ENCODE data around the gene LY9. TPM values are rescaled to one million over a fixed set of nuclear protein-coding genes. Genes with fewer than 3 reads are reported as not detected.

LY9 gene
- total RNA-seq, 1 donor from 2014 or later = 3.9 TPM

- intact Hi-C loops (cut with micrococcal nuclease) = loop anchor here (1.0 to 5.0 kb wide), 9 partner anchors 42 to 262 kb away; partner anchors contain the start of genes CD48 and KLHDC9
Measured at GRCh38 chr1:160834945-160835565, 39.1 kb downstream of the LY9 start.

GRCh38 chr1:160835751-160836150, 39.8 kb downstream of the LY9 start:
- intact Hi-C loops (cut with micrococcal nuclease) = loop anchor here (1.0 to 5.0 kb wide), 9 partner anchors 42 to 262 kb away; partner anchors contain the start of genes CD48 and KLHDC9

- intact Hi-C loops (cut with micrococcal nuclease) = loop anchor here (5.0 kb wide), 3 partner anchors 124 to 261 kb away; partner anchors contain the start of genes CD48 and KLHDC9
Measured at GRCh38 chr1:160836561-160836960, 40.6 kb downstream of the LY9 start.

GRCh38 chr1:160836981-160837557, 41.1 kb downstream of the LY9 start:
- intact Hi-C loops (cut with micrococcal nuclease) = loop anchor here (1.0 to 5.0 kb wide), 5 partner anchors 41 to 260 kb away; partner anchors contain the start of genes CD48, KLHDC9 and LY9

GRCh38 chr1:160837558-160838205, 41.7 kb downstream of the LY9 start:
- intact Hi-C loops (cut with micrococcal nuclease) = loop anchor here (1.0 to 5.0 kb wide), 6 partner anchors 25 to 260 kb away; partner anchors contain the start of genes CD244, CD48, KLHDC9 and LY9

GRCh38 chr1:160838888-160839287, 42.9 kb downstream of the LY9 start:
- intact Hi-C loops (cut with micrococcal nuclease) = loop anchor here (1.0 to 5.0 kb wide), 4 partner anchors 23 to 258 kb away; partner anchors contain the start of genes CD244, CD48 and KLHDC9

- intact Hi-C loops (cut with micrococcal nuclease) = loop anchor here (5.0 kb wide), 3 partner anchors 127 to 258 kb away; partner anchors contain the start of genes CD48 and KLHDC9
Measured at GRCh38 chr1:160839746-160840145, 43.8 kb downstream of the LY9 start.

- intact Hi-C loops (cut with micrococcal nuclease) = no loop called here
Measured at GRCh38 chr1:160841079-160841478, 45.1 kb downstream of the LY9 start.

- intact Hi-C loops (cut with micrococcal nuclease) = no loop called here
Measured at GRCh38 chr1:160844447-160845232, 48.7 kb downstream of the LY9 start.

GRCh38 chr1:160846281-160846680, 50.3 kb downstream of the LY9 start:
- intact Hi-C loops (cut with micrococcal nuclease) = no loop called here

- intact Hi-C loops (cut with micrococcal nuclease) = no loop called here
Measured at GRCh38 chr1:160850541-160850940, 54.6 kb downstream of the LY9 start.

GRCh38 chr1:160850993-160851392, 55.0 kb downstream of the LY9 start:
- intact Hi-C loops (cut with micrococcal nuclease) = no loop called here

GRCh38 chr1:160853014-160853413, 57.0 kb downstream of the LY9 start:
- intact Hi-C loops (cut with micrococcal nuclease) = no loop called here

- intact Hi-C loops (cut with micrococcal nuclease) = no loop called here
Measured at GRCh38 chr1:160853754-160854153, 57.8 kb downstream of the LY9 start.

GRCh38 chr1:160855181-160855981, 59.4 kb downstream of the LY9 start:
- intact Hi-C loops (cut with micrococcal nuclease) = no loop called here

GRCh38 chr1:160858097-160858496, 62.1 kb downstream of the LY9 start:
- intact Hi-C loops (cut with micrococcal nuclease) = no loop called here

- intact Hi-C loops (cut with micrococcal nuclease) = no loop called here
Measured at GRCh38 chr1:160858507-160858906, 62.5 kb downstream of the LY9 start.

GRCh38 chr1:160859166-160859565, 63.2 kb downstream of the LY9 start:
- intact Hi-C loops (cut with micrococcal nuclease) = no loop called here

GRCh38 chr1:160860840-160861505, 65.0 kb downstream of the LY9 start:
- intact Hi-C loops (cut with micrococcal nuclease) = no loop called here
